Measurements from ENCODE around the gene GIPC2.
"Not testable (repeated sequence)": the region's sequence is repeated elsewhere in the genome, so short reads cannot be mapped to it uniquely, and the experiment has no call there.

GIPC2 gene

DNA sequence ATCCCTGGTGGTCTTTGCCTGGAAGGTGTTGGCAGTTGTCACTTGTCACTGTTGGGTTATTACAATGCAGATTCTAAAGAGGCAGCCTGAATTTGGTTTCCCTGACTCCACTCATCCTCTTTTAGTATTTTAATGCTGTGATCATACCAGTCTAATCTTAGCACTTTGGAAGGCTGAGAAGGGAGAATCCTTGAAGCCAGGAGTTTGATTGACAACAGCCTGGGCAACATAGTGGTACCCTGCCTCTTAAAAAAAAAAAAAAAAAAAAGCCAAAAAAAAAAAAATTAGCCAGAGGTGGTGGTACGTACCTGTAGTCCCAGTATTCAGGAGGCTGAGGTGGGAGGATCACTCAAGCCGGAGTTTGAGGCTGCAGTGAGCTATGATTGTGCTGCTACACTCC is 7.7 kb downstream of the GIPC2 start:
- Histone ChIP-seq H3K27me3 (ENCODE audit: control insufficient read depth in 1 of 2, insufficient read depth in 2 of 2, low read length in 2 of 2) (no peaks in the 10 kb centered on the region), H3K4me3 (ENCODE audit: low read depth in 1 of 2, low read length in 2 of 2) (no peak overlapping the region), H3K9me3 (ENCODE audit: low read length) (no peaks in the 10 kb centered on the region), H3K4me1 (ENCODE audit: insufficient read depth, low read length) (no peaks in the 10 kb centered on the region), H3K27ac (ENCODE audit: low read depth, low read length) (no peak overlapping the region), H3K9ac (ENCODE audit: low read length) (no peak overlapping the region), H3K36me3 (ENCODE audit: insufficient read depth, low read length) (no peaks in the 10 kb centered on the region)

DNA sequence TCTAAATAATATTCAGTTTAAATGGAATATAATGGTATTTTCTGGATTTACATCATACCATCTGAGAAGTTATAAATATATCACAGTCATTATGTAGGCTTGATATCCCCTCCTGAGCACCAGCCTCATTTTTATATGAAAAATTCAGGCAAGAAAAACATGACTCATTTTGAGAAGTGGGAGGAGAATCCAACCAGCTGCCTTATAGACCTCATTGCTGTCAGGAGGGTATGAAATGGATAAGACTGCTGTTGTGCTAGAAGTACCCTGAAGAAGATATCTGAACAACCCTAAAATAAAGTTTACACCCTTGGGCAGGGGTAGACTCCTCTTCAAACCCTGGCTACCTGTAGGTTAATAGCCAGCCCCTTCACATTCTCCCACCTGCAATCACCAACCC is 8.8 kb downstream of the GIPC2 start:
- Histone ChIP-seq H3K27me3 (ENCODE audit: control insufficient read depth in 1 of 2, insufficient read depth in 2 of 2, low read length in 2 of 2) (no peaks in the 10 kb centered on the region), H3K27ac (ENCODE audit: low read depth, low read length) (no peak overlapping the region), H3K4me1 (ENCODE audit: insufficient read depth, low read length) (no peaks in the 10 kb centered on the region), H3K36me3 (ENCODE audit: insufficient read depth, low read length) (no peaks in the 10 kb centered on the region), H3K9ac (ENCODE audit: low read length) (no peak overlapping the region), H3K4me3 (ENCODE audit: low read depth in 1 of 2, low read length in 2 of 2) (no peak overlapping the region), H3K9me3 (ENCODE audit: low read length) (no peaks in the 10 kb centered on the region)

DNA sequence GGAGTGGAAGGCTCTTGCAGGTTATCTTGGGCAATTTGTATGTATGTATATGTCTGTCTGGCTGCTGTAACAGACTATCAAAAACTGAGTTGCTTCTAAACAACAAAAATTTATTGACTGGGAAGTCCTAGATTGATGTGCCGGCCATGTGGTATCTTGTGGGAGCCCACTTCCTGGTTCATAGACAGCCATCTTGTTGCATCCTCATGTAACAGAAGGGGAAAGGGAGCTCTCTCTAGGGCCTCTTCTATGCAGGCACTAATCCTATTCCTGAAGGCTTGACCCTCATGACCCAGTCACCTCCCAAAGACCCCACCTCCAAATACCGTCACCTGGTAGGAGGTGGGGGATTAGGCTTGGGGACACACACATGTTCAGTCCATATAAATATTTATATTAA is 9.2 kb downstream of the GIPC2 start:
- H3K27ac ChIP-seq (ENCODE audit: low read depth, low read length): no peak overlapping the region

DNA sequence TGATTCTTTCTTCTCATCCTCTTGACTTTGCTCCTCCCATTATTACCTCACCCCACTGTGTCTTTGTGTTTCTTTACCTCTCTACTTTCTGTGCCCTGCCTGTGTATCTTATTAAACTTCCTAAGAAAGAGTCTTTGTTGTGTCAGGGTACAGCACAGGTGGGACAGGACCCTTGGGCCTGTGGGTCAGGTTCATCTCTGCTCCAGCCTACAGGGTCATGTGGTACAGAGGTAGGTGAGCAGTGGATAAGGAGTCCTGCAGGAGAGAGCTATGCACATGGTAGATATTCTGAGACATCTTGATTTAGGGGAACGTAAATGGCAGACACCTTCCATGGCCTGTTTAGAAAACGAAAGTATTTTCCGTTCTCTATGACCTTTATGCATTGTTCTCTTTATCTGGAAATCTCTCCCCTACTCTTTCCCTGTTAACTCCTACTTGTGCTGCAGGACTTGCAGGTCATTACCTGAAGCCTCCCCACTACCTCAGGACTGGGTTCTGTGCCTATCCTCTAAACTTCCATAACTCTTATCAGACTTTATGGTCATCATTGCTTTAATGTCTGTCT is 9.9 kb downstream of the GIPC2 start:
- no peaks in the 10 kb centered on the region for H3K9me3 ChIP-seq (ENCODE audit: low read length)
- no peaks in the 10 kb centered on the region for H3K4me1 ChIP-seq (ENCODE audit: insufficient read depth, low read length)
- H3K27ac ChIP-seq (ENCODE audit: low read depth, low read length): no peak overlapping the region
- H3K36me3 ChIP-seq (ENCODE audit: insufficient read depth, low read length): no peaks in the 10 kb centered on the region
- H3K4me3 ChIP-seq (ENCODE audit: low read depth in 1 of 2, low read length in 2 of 2): no peak overlapping the region
- no peak overlapping the region for H3K9ac ChIP-seq (ENCODE audit: low read length)
- H3K27me3 ChIP-seq (ENCODE audit: control insufficient read depth in 1 of 2, insufficient read depth in 2 of 2, low read length in 2 of 2): no peaks in the 10 kb centered on the region

More for the DNA sequence above, 9.2 kb downstream of the GIPC2 start:
- H3K27me3 ChIP-seq (ENCODE audit: control insufficient read depth in 1 of 2, insufficient read depth in 2 of 2, low read length in 2 of 2): no peaks in the 10 kb centered on the region
- H3K4me1 ChIP-seq (ENCODE audit: insufficient read depth, low read length): no peaks in the 10 kb centered on the region
- H3K4me3 ChIP-seq (ENCODE audit: low read depth in 1 of 2, low read length in 2 of 2): no peak overlapping the region
- no peaks in the 10 kb centered on the region for H3K9me3 ChIP-seq (ENCODE audit: low read length)
- H3K36me3 ChIP-seq (ENCODE audit: insufficient read depth, low read length): no peaks in the 10 kb centered on the region
- H3K9ac ChIP-seq (ENCODE audit: low read length): no peak overlapping the region

DNA sequence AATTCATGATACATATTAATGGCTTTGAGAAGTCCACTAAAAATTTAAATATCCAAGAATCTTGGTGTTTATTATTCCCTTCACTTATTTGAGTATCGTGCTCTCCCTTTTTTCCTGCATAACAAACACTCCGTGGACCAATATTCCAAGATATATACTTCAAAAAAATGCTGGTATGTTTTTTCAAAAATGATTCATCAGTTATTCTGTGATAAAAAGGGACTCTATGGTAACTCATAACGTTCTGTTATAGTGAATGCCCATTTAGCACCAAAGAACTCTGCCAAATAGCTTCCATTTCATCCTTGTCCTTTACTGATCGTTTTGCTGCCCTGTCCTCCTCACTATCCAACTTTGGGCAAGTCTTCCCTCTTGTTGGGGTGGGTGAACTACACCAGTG is 12.9 kb downstream of the GIPC2 start:
- Histone ChIP-seq H3K9ac (ENCODE audit: low read length) (no peak overlapping the region), H3K9me3 (ENCODE audit: low read length) (no peaks in the 10 kb centered on the region), H3K4me1 (ENCODE audit: insufficient read depth, low read length) (no peaks in the 10 kb centered on the region), H3K36me3 (ENCODE audit: insufficient read depth, low read length) (no peaks in the 10 kb centered on the region), H3K27ac (ENCODE audit: low read depth, low read length) (no peak overlapping the region), H3K27me3 (ENCODE audit: control insufficient read depth in 1 of 2, insufficient read depth in 2 of 2, low read length in 2 of 2) (no peaks in the 10 kb centered on the region), H3K4me3 (ENCODE audit: low read depth in 1 of 2, low read length in 2 of 2) (no peak overlapping the region)

DNA sequence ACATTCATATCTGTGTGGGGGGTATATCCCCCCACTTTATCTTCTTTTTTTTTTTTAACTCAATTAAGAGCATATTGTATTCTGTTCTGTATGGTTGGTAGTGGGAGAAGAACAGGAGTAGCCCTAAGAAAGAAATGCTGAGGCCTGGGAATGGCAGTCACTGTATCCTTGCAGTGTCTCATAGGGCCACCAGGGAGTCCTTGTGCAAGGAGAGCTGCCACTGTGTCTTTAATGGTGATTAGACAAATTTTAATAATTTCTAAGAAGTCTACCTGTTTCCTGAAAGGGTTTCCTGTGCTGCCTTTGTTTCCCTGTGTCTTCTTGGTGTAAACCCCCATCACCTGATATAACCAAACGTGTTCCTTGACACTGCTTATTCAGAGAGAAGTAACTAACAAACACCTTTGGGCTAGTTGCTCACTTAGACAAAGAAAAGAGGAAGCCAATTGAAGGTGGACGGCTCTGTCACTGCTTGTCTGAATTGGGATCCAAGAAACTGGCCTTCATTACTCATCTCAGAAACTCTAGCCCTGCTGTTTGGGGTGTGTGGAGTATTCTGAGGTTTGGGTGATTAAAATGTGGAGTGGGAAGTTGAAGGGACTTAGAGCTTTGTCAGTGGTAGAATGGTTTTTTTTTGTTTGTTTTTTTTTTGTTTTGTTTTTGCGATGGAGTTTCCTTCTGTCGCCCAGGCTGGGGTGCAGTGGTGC is 15.2 kb downstream of the GIPC2 start:
- no peak overlapping the region for H3K9ac ChIP-seq (ENCODE audit: low read length)
- no peaks in the 10 kb centered on the region for H3K9me3 ChIP-seq (ENCODE audit: low read length)
- H3K27ac ChIP-seq (ENCODE audit: low read depth, low read length): no peak overlapping the region
- no peaks in the 10 kb centered on the region for H3K36me3 ChIP-seq (ENCODE audit: insufficient read depth, low read length)
- no peaks in the 10 kb centered on the region for H3K27me3 ChIP-seq (ENCODE audit: control insufficient read depth in 1 of 2, insufficient read depth in 2 of 2, low read length in 2 of 2)
- H3K4me3 ChIP-seq (ENCODE audit: low read depth in 1 of 2, low read length in 2 of 2): no peak overlapping the region
- no peaks in the 10 kb centered on the region for H3K4me1 ChIP-seq (ENCODE audit: insufficient read depth, low read length)

DNA sequence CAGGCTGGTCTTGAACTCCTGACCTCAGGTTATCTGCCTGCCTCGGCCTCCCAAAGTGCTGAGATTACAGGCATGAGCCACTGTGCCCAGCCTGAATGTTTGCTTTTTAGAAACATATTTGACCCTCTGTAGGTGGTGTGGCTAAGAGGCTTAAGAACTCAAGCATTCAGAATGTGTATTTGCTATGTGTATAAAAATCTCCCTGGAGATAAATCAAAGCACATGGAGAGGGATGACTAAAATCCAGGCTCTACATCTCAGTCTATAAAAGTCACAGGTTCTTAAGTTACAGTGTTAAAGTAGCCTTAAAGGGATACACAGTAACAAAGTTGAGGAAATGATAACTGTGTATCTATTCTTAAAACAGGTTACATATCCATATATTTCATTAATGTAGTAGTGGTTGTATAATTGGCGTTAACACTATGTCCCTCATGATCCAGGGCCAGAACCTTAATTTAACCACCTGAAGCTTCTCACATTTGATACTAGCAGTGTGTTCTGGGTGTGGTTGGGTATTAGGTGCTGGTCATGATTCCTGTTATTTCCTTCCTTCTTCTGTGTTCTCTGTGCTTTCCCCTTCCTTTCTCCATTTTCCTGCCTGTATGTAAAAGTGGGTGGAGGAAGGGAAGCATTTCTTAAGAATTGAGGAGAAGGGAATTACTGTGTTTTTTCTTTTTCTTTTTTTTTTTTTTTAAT is 16.2 kb downstream of the GIPC2 start:
- Histone ChIP-seq H3K4me3 (ENCODE audit: low read depth in 1 of 2, low read length in 2 of 2) (no peak overlapping the region), H3K27ac (ENCODE audit: low read depth, low read length) (no peak overlapping the region), H3K9me3 (ENCODE audit: low read length) (no peaks in the 10 kb centered on the region), H3K36me3 (ENCODE audit: insufficient read depth, low read length) (no peaks in the 10 kb centered on the region), H3K27me3 (ENCODE audit: control insufficient read depth in 1 of 2, insufficient read depth in 2 of 2, low read length in 2 of 2) (no peaks in the 10 kb centered on the region), H3K9ac (ENCODE audit: low read length) (no peak overlapping the region), H3K4me1 (ENCODE audit: insufficient read depth, low read length) (no peaks in the 10 kb centered on the region)

DNA sequence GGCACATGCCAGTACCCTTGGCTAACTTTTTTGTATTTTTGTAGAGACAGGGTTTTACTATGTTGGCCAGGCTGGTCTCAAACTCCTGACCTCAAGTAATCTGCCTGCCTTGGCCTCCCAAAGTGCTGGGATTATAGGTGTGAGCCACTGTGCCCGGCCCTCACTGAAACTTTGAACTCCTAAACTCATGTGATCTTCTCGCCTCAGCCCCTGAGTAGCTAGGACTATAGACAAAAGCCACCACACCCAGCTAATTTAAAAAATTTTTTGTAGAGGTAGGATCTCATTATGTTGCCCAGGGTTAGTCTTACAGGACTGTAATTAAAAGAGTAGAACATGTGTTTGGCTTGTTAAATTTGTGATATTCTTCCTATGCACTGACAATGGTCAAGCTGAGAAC is 19.1 kb downstream of the GIPC2 start:
- H3K4me1 ChIP-seq (ENCODE audit: insufficient read depth, low read length); H3K27me3 ChIP-seq (ENCODE audit: control insufficient read depth in 1 of 2, insufficient read depth in 2 of 2, low read length in 2 of 2); H3K9me3 ChIP-seq (ENCODE audit: low read length); H3K4me3 ChIP-seq (ENCODE audit: low read depth in 1 of 2, low read length in 2 of 2); H3K9ac ChIP-seq (ENCODE audit: low read length); H3K27ac ChIP-seq (ENCODE audit: low read depth, low read length); H3K36me3 ChIP-seq (ENCODE audit: insufficient read depth, low read length): not testable (repeated sequence)

DNA sequence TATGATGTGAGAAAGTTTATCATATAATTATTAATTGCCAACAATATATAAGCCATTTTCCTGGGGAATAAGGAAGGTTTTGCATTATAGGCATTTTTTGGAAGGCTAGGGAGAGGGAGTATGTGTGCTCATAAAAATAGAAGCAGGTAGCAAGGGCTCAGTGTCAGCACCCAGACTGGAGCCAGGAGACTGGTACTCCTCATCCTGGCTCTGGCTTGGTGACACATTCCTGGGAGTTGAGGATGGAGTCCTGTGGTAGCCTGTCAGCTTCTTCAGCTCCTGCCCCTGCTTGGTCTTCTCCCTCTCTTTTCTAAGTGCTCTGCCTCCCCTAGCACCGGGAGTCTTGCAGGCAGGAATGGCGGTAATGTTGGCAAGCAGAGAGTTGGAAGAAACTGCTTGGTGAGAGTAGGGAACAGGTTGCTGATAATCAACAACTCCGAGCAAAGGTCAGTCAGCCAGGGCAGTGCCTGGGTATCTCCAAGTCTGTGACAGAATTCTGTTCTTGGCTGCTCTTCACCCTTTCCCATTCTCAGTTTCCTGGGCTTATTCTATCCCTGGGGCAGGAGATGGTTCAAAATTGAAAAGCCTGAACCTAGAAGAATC is 23.0 kb downstream of the GIPC2 start:
- H3K4me3 ChIP-seq (ENCODE audit: low read depth in 1 of 2, low read length in 2 of 2): no peak overlapping the region
- no peaks in the 10 kb centered on the region for H3K27me3 ChIP-seq (ENCODE audit: control insufficient read depth in 1 of 2, insufficient read depth in 2 of 2, low read length in 2 of 2)
- H3K27ac ChIP-seq (ENCODE audit: low read depth, low read length): no peak overlapping the region
- no peak overlapping the region for H3K9ac ChIP-seq (ENCODE audit: low read length)
- no peaks in the 10 kb centered on the region for H3K4me1 ChIP-seq (ENCODE audit: insufficient read depth, low read length)
- no peaks in the 10 kb centered on the region for H3K36me3 ChIP-seq (ENCODE audit: insufficient read depth, low read length)
- H3K9me3 ChIP-seq (ENCODE audit: low read length): no peaks in the 10 kb centered on the region

DNA sequence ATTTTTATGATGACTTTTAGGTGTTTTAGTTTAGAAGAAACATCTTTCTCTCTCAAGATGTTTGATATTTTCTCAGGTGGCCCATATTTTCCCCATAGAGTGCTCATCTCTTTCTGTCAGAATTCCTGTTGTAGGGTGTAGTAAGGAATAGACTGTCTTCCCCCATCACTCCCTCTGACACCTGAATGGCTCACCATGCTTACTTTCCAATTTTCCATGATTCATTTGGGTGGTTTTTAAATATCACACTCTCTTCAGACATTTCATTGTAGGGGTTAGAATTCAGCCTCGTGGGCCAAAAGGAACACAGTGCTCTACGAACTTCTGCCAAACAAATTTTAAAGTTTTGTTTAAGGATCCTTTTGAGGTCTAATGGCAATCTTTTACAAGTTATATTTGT is 24.0 kb downstream of the GIPC2 start:
- H3K4me3 ChIP-seq (ENCODE audit: low read depth in 1 of 2, low read length in 2 of 2): no peak overlapping the region
- no peaks in the 10 kb centered on the region for H3K27me3 ChIP-seq (ENCODE audit: control insufficient read depth in 1 of 2, insufficient read depth in 2 of 2, low read length in 2 of 2)
- H3K4me1 ChIP-seq (ENCODE audit: insufficient read depth, low read length): no peaks in the 10 kb centered on the region
- no peaks in the 10 kb centered on the region for H3K9me3 ChIP-seq (ENCODE audit: low read length)
- no peak overlapping the region for H3K27ac ChIP-seq (ENCODE audit: low read depth, low read length)
- H3K9ac ChIP-seq (ENCODE audit: low read length): no peak overlapping the region
- no peaks in the 10 kb centered on the region for H3K36me3 ChIP-seq (ENCODE audit: insufficient read depth, low read length)

DNA sequence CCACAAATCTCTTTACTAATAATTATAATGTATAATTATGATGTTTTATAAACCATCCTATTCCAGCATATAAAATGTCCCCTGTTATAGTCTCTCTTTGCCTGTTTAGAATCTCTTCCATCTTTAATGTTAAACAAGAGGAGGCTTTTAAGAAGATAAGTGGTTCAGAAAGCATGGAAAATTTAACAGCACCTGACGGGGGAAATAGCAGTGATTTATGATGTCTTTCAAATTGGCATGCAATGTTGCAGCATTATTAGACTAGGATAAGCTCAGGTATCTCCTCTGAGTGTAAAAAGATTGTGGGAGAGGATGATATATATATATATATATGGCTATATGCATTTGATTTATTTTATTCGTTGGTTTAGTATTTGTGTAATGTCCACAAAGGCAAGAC is 24.4 kb downstream of the GIPC2 start:
- H3K9ac ChIP-seq (ENCODE audit: low read length): no peak overlapping the region
- no peaks in the 10 kb centered on the region for H3K27me3 ChIP-seq (ENCODE audit: control insufficient read depth in 1 of 2, insufficient read depth in 2 of 2, low read length in 2 of 2)
- no peak overlapping the region for H3K27ac ChIP-seq (ENCODE audit: low read depth, low read length)
- no peak overlapping the region for H3K4me3 ChIP-seq (ENCODE audit: low read depth in 1 of 2, low read length in 2 of 2)
- H3K36me3 ChIP-seq (ENCODE audit: insufficient read depth, low read length): no peaks in the 10 kb centered on the region
- H3K9me3 ChIP-seq (ENCODE audit: low read length): no peaks in the 10 kb centered on the region
- no peaks in the 10 kb centered on the region for H3K4me1 ChIP-seq (ENCODE audit: insufficient read depth, low read length)

Data from muscle layer of colon (tissue), 2 donors.